Kidney epithelial cell (primary cell): ENCODE results near the gene CYP27C1. TPM values are rescaled to one million over a fixed set of nuclear protein-coding genes. Genes with fewer than 3 reads are reported as not detected.

ENCODE experiments used
- DNase-seq: peaks from one replicate; pipeline ENCODE4 v3.0.0-alpha.2; 2010; ENCODE audit warnings: low read depth
- H3K27me3 ChIP-seq: 2 replicates; pipeline ENCODE4 v1.6.0; 2011; ENCODE audit warnings: low read length; ENCODE audit not compliant: control insufficient read depth, insufficient read depth
- H3K36me3 ChIP-seq: 2 replicates; pipeline ENCODE4 v1.5.1; 2011; ENCODE audit warnings: low read length; ENCODE audit not compliant: control insufficient read depth, insufficient read depth
- H3K4me3 ChIP-seq: 2 replicates; pipeline ENCODE4 v1.5.1; 2011; ENCODE audit warnings: low read depth, mild to moderate bottlenecking, control low read depth, low read length
- total RNA-seq: library from RNA; depleted of rRNA; stranded (reverse); fragments of >200 nt; gene quantifications from 2 replicates; pipeline ENCODE4 v1.2.3, GENCODE V29; 2015
- TF ChIP-seq, protein P1 (sequence below): IDR thresholded peaks from 2 replicates; pipeline ENCODE4 v1.5.1; 2011; ENCODE audit warnings: mild to moderate bottlenecking, moderate library complexity, low read length, control low read depth, inconsistent platforms; ENCODE audit not compliant: insufficient read depth, poor library complexity, severe bottlenecking

CYP27C1 gene, protein sequence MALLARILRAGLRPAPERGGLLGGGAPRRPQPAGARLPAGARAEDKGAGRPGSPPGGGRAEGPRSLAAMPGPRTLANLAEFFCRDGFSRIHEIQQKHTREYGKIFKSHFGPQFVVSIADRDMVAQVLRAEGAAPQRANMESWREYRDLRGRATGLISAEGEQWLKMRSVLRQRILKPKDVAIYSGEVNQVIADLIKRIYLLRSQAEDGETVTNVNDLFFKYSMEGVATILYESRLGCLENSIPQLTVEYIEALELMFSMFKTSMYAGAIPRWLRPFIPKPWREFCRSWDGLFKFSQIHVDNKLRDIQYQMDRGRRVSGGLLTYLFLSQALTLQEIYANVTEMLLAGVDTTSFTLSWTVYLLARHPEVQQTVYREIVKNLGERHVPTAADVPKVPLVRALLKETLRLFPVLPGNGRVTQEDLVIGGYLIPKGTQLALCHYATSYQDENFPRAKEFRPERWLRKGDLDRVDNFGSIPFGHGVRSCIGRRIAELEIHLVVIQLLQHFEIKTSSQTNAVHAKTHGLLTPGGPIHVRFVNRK
- 1.1 and 2.3 TPM in 2 replicates for total RNA-seq

DNA sequence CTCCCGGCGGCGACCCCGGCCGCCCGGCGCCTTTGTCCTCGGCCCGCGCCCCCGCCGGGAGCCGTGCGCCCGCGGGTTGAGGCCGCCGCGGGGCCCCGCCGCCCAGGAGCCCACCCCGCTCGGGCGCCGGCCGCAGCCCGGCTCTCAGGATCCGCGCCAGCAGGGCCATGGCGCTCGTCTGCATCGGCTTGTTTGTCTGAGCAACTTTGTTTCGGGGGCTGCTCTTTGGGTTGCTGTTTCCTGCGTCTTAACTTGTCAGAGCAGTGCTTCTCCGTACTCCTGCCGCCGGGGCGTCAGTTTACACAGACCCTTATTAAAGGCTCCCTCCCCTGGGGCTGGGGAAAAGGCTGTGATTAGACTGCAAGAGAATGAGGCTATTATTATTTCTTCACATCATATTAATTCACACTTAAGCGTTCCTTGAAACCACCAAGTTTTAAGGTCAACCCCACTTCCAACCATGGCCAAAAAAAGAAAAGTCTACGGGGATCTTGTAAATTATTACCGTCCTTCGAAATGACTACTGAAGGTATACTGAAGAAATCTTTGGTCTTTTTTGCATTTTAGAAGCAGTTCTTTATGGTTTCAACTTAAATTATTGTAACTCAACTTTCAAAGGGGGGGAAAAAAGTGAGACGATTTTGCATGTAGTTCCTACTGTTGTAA, at the start of gene CYP27C1:
Gene CYP27C1, minus strand, starts transcription at position 198 of the 666 bp plus-strand sequence. Its CDS starts 29 bp downstream, at position 169.
- H3K27me3 ChIP-seq = peaks cover 2% of the 10 kb centered on the region
- TF ChIP-seq, protein P1, sequence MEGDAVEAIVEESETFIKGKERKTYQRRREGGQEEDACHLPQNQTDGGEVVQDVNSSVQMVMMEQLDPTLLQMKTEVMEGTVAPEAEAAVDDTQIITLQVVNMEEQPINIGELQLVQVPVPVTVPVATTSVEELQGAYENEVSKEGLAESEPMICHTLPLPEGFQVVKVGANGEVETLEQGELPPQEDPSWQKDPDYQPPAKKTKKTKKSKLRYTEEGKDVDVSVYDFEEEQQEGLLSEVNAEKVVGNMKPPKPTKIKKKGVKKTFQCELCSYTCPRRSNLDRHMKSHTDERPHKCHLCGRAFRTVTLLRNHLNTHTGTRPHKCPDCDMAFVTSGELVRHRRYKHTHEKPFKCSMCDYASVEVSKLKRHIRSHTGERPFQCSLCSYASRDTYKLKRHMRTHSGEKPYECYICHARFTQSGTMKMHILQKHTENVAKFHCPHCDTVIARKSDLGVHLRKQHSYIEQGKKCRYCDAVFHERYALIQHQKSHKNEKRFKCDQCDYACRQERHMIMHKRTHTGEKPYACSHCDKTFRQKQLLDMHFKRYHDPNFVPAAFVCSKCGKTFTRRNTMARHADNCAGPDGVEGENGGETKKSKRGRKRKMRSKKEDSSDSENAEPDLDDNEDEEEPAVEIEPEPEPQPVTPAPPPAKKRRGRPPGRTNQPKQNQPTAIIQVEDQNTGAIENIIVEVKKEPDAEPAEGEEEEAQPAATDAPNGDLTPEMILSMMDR = no peak

DNA sequence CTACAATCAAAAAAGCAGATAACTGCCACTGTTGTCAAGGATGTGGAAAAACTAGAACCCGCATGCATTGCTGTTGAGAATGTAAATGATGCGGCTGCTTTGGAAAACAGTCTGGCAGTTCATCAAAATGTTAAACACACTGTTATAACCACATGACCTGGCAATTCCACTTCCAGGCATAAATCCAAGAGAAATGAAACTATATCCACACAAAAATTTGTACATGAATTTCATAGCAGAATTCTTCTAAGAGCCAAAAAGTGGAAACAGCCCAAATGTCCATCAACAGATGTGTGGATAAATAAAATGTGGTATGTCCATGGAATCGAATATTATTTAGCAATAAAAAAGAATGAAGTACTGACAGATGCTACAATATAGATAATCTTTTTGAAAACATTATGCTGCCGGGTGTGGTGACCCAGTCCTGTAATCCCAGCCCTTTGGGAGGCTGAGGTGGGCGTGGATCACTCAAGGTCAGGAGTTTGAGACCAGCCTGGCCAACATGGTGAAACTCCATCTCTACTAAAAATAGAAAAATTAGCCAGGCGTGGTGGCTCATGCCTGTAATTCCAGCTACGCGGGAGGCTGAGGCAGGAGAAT, 41.8 kb upstream of the CYP27C1 start:
- no peak for DNase-seq
- Histone ChIP-seq H3K4me3 (no peak overlapping the region), H3K27me3 (no peaks in the 10 kb centered on the region), H3K36me3 (peaks cover 1% of the 10 kb centered on the region)
- TF ChIP-seq, protein P1 = no peak

More for the DNA sequence above, at the start of gene CYP27C1:
- no peak for DNase-seq
- Histone ChIP-seq H3K4me3 (peak within 1 kb of the TSS; percentile 81), H3K36me3 (no peaks in the 10 kb centered on the region)

DNA sequence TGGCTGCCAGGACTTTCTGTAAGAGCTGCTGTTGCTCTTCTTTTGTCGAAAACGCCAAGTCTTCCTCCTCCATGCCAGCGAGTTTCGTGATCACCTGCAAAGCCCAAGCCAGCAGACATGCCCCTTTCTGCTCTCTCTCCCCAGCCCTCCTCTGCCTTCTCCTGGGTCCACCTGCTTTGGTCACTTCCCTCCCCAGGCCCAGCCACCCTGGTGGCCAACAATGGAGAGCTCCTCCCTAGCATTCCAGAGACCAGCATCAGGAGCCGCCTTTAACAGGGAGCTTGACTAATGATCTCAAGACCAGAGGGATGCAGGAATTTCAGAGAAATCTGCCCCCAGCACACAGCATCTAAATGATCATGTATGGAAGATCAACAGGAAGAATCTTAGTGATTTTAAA, 39.3 kb upstream of the CYP27C1 start:
- peaks cover 1% of the 10 kb centered on the region for H3K36me3 ChIP-seq
- no peak overlapping the region for H3K4me3 ChIP-seq
- H3K27me3 ChIP-seq = no peaks in the 10 kb centered on the region
- no peak for DNase-seq
- TF ChIP-seq, protein P1 = no peak

DNA sequence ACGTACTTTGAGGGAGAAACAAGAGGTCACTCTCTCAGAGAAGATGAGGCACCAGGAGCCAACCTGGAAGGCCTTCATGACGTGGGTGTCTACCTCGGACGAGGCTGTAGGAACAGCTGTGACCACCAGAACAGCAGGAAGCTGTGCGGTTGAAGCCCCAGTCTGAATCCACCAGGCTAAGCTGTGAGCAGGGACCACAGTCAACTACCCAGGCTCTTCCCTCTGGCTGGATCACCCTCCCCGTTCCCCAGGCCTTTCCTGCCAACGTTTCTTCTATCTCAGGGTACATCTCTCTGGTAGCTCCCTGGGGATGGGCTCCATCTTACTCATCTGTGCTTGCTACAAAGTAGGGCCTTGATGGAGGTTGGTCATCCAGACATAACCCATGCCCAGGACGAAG, 36.8 kb upstream of the CYP27C1 start:
- Histone ChIP-seq H3K36me3 (peaks cover 1% of the 10 kb centered on the region), H3K4me3 (no peak overlapping the region), H3K27me3 (no peaks in the 10 kb centered on the region)
- TF ChIP-seq, protein P1 = no peak
- no peak for DNase-seq

DNA sequence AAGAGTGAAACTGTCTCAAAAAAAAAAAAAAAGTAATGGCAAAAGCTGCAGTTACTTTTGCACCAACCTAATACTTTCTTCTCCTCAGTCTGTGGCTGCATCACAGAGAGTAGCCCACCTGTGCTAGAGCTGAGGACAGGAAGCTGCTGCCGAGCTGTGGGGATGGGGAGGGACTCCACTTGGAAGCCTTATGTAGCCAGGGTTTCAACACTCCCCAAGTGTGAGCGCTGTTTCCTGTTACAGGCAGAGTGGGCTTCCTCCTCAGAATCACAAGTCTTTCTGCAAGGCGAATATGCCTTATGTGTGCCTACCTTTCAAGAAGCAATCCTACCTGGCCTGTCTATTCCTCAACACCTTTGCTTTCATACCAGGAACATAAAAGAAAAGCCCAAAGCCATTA, 36.3 kb upstream of the CYP27C1 start:
- no peak for DNase-seq
- Histone ChIP-seq H3K4me3 (no peak overlapping the region), H3K27me3 (no peaks in the 10 kb centered on the region), H3K36me3 (peaks cover 1% of the 10 kb centered on the region)
- TF ChIP-seq, protein P1 = no peak
